GM23338 (cell line): ENCODE results near the gene HIP1.

ENCODE experiments used
- CREB1 ChIP-seq: fragments of 250-450 bp; sonication (Bioruptor Pico); IDR thresholded peaks from 2 replicates; pipeline ENCODE4 v1.5.0; 2020; ENCODE audit warnings: low read depth, mild to moderate bottlenecking, moderate library complexity
- EZH2 ChIP-seq: fragments of 200-600 bp; sonication (generic); IDR thresholded peaks from one replicate; pipeline ENCODE4 v1.8.0; 2017; ENCODE audit warnings: antibody characterized with exemption, mild to moderate bottlenecking, low read depth; ENCODE audit not compliant: unreplicated experiment
- EZH2phosphoT487 ChIP-seq: fragments of 200-600 bp; sonication (generic); IDR thresholded peaks from one replicate; pipeline ENCODE4 v1.8.1; 2018; ENCODE audit warnings: antibody characterized with exemption; ENCODE audit not compliant: unreplicated experiment
- JUNB ChIP-seq: IDR thresholded peaks from one replicate; pipeline ENCODE4 v1.6.1; 2016; ENCODE audit warnings: antibody characterized with exemption; ENCODE audit not compliant: unreplicated experiment
- POLR2AphosphoS5 ChIP-seq: IDR thresholded peaks from 2 replicates; pipeline ENCODE4 v1.6.1; 2016; ENCODE audit warnings: antibody characterized with exemption, low read depth
- REST ChIP-seq: IDR thresholded peaks from one replicate; pipeline ENCODE4 v1.6.1; 2018; ENCODE audit warnings: antibody characterized with exemption; ENCODE audit not compliant: unreplicated experiment
- STAT1 ChIP-seq: IDR thresholded peaks from one replicate; pipeline ENCODE4 v1.6.1; 2016; ENCODE audit warnings: antibody characterized with exemption; ENCODE audit not compliant: unreplicated experiment
- ZNF114 ChIP-seq: fragments of 250-450 bp; sonication (Bioruptor Pico); IDR thresholded peaks from 2 replicates; pipeline ENCODE4 v1.5.0; 2020; ENCODE audit warnings: mild to moderate bottlenecking, moderate library complexity
- ZNF331 ChIP-seq: fragments of 250-450 bp; sonication (Bioruptor Pico); IDR thresholded peaks from 2 replicates; pipeline ENCODE4 v1.5.0; 2020; ENCODE audit warnings: low read depth, mild to moderate bottlenecking, moderate library complexity
- ZNF462 ChIP-seq: fragments of 250-450 bp; sonication (Bioruptor Pico); IDR thresholded peaks from 2 replicates; pipeline ENCODE4 v1.5.0; 2020; ENCODE audit warnings: mild to moderate bottlenecking, moderate library complexity
- TF ChIP-seq, protein P1 (sequence below), 2 experiments: fragments of 200-600 bp in 1 of 2; sonication (generic) in 1 of 2; conservative IDR thresholded peaks; 2 replicates each; pipeline versions ENCODE4 v1.5.1 to v1.6.1; 2016 to 2017; ENCODE audit warnings: antibody characterized with exemption in 2 of 2, low read depth in 2 of 2, mild to moderate bottlenecking in 2 of 2, moderate library complexity in 1 of 2
- TF ChIP-seq, protein P2 (sequence below): IDR thresholded peaks from 2 replicates; pipeline ENCODE4 v1.6.1; 2016; ENCODE audit warnings: antibody characterized with exemption

DNA sequence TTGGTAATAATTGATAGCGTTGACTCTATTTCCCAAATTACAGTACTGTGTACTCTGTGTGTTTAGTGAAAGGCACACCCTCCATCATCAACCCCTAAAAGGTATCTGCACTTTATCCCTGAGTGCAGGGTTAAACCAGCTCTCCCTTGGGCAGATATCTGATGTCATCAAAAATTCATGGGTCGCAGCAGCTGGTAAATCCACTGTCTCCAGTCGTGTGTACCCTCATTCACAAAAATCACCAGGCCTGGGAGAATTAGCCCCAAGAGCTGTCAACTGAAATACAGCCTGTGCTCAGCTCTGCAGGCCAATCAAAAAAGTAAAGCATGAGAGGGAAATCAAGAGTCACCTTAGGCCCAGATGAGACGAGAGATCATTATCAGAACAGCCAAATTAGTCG lies 103.7 kb downstream of the HIP1 start:
- TF ChIP-seq, protein P1, sequence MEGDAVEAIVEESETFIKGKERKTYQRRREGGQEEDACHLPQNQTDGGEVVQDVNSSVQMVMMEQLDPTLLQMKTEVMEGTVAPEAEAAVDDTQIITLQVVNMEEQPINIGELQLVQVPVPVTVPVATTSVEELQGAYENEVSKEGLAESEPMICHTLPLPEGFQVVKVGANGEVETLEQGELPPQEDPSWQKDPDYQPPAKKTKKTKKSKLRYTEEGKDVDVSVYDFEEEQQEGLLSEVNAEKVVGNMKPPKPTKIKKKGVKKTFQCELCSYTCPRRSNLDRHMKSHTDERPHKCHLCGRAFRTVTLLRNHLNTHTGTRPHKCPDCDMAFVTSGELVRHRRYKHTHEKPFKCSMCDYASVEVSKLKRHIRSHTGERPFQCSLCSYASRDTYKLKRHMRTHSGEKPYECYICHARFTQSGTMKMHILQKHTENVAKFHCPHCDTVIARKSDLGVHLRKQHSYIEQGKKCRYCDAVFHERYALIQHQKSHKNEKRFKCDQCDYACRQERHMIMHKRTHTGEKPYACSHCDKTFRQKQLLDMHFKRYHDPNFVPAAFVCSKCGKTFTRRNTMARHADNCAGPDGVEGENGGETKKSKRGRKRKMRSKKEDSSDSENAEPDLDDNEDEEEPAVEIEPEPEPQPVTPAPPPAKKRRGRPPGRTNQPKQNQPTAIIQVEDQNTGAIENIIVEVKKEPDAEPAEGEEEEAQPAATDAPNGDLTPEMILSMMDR (conservative IDR thresholded peaks at IDR 0.05; ENCODE audit: low read depth in 2 of 2), result no peak
- TF ChIP-seq POLR2AphosphoS5, result no peak
- TF ChIP-seq JUNB, result no peak
- TF ChIP-seq CREB1 (CRISPR knock-in tag), result no peak
- no peak for TF ChIP-seq EZH2
- no peak for TF ChIP-seq EZH2phosphoT487
- TF ChIP-seq ZNF114 (CRISPR knock-in tag), result no peak
- TF ChIP-seq, protein P2, sequence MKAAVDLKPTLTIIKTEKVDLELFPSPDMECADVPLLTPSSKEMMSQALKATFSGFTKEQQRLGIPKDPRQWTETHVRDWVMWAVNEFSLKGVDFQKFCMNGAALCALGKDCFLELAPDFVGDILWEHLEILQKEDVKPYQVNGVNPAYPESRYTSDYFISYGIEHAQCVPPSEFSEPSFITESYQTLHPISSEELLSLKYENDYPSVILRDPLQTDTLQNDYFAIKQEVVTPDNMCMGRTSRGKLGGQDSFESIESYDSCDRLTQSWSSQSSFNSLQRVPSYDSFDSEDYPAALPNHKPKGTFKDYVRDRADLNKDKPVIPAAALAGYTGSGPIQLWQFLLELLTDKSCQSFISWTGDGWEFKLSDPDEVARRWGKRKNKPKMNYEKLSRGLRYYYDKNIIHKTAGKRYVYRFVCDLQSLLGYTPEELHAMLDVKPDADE, result no peak
- no peak for TF ChIP-seq STAT1
- TF ChIP-seq ZNF462, result no peak
- no peak for TF ChIP-seq REST
- no peak for TF ChIP-seq ZNF331 (CRISPR knock-in tag)
